DOHH2 (cell line): ENCODE results near the gene HK3.

Experiments used
- EZH2phosphoT487 ChIP-seq: fragments of 200-600 bp; sonication (generic); IDR thresholded peaks from 2 replicates; pipeline ENCODE4 v1.6.1; 2017; ENCODE audit warnings: borderline replicate concordance, mild to moderate bottlenecking, antibody characterized with exemption, low read length, moderate library complexity, mixed read lengths
- TF ChIP-seq, protein P1 (sequence below): fragments of 200-600 bp; sonication (generic); IDR thresholded peaks from one replicate; pipeline ENCODE4 v1.5.1; 2014; ENCODE audit warnings: antibody characterized with exemption, mild to moderate bottlenecking, low read depth, low read length; ENCODE audit not compliant: poor library complexity, severe bottlenecking

DNA sequence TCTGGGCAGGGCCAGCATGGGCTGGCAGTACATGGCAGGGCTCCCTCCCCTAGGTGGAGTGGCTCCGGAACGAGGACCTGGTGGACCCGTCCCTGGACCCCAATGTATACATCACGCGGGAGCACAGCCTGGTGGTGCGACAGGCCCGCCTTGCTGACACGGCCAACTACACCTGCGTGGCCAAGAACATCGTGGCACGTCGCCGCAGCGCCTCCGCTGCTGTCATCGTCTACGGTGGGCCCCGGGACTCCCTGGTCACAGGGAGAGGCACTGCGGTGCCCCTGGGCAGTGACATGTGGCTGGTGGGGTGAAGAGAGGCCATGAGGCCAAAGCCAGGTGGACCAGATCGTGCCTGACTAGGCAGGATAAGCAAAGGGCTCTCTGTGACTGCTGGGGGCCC lies 30.4 kb downstream of the HK3 start:
- TF ChIP-seq, protein P1, sequence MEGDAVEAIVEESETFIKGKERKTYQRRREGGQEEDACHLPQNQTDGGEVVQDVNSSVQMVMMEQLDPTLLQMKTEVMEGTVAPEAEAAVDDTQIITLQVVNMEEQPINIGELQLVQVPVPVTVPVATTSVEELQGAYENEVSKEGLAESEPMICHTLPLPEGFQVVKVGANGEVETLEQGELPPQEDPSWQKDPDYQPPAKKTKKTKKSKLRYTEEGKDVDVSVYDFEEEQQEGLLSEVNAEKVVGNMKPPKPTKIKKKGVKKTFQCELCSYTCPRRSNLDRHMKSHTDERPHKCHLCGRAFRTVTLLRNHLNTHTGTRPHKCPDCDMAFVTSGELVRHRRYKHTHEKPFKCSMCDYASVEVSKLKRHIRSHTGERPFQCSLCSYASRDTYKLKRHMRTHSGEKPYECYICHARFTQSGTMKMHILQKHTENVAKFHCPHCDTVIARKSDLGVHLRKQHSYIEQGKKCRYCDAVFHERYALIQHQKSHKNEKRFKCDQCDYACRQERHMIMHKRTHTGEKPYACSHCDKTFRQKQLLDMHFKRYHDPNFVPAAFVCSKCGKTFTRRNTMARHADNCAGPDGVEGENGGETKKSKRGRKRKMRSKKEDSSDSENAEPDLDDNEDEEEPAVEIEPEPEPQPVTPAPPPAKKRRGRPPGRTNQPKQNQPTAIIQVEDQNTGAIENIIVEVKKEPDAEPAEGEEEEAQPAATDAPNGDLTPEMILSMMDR: no peak
- no peak for TF ChIP-seq EZH2phosphoT487
